Body of pancreas (tissue), 4 donors: ENCODE data around the gene FAM186B.
A peak's percentile ranks its signal among the peaks of the same experiment; 100 is the strongest.

Experiments used
- CTCF ChIP-seq, 7 experiments: fragments of 450-650 bp in 4 of 7; fragments of 200-600 bp in 3 of 7; sonication (generic) in 3 of 7; IDR thresholded peaks; one replicate each; pipeline ENCODE4 v1.5.1; 2016 to 2019; ENCODE audit warnings: antibody characterized with exemption in 7 of 7
- POLR2A ChIP-seq, 3 donors: fragments of 450-650 bp; IDR thresholded peaks; one replicate each; pipeline ENCODE4 v1.6.1; 2016; ENCODE audit warnings: antibody characterized with exemption in 3 of 3, mild to moderate bottlenecking in 2 of 3

DNA sequence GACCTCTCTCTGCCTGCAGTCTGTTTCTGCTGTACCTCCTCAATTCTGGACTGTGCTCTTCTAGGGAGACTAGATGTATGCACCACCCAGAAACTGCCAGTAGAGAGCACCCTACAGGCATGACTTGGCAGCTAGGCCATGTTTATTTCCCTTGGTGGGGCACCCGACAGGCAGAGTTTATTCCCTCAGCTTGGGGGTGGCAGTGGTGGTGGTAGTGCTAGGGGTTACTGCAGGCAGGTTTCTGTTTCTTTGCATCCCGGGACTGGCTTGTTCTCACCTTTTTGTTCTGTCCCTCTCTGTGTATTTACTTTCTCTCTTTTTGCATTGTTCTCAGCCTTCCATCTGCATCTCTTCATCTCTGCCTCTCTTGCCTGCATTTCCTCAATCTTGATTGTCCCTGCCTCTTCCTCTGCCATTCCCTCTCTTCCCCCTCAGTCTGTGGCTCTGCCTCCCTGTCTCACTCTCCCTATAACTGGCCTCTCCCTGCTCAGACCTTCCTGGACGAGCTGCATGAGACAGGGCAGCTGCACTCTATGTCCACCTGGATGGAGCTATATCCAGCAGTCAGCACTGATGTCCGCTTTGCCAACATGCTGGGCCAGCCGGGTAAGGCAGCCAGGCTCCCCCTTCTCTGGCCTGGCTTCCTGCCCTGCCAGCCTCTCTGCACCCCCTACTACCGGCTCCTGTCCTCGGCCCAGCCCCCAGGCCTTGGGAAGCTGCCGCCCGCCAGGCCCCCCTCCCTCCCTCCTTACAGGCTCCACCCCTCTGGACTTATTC, 31.7 kb upstream of the FAM186B start:
- TF ChIP-seq POLR2A (IDR thresholded peaks at IDR 0.05) (no peak), CTCF (IDR thresholded peaks at IDR 0.05) (peak in 6 of 7 experiments; percentile 36 to 55 (median 50))
